Ovary (tissue), 3 donors: Measurements from ENCODE around the gene KDM1A.

Experiments
- CTCF ChIP-seq, 3 donors: fragments of 450-650 bp in 2 of 3; fragments of 200-600 bp in 1 of 3; IDR thresholded peaks; one replicate each; pipeline versions ENCODE4 v1.5.1 to v1.8.0; 2016 to 2022; ENCODE audit warnings: antibody characterized with exemption in 3 of 3, mild to moderate bottlenecking in 1 of 3
- EP300 ChIP-seq: sonication (generic); formaldehyde crosslinking; IDR thresholded peaks from one replicate; pipeline ENCODE4 v1.6.1; 2017; ENCODE audit warnings: antibody characterized with exemption
- POLR2A ChIP-seq: fragments of 450-650 bp; IDR thresholded peaks from one replicate; pipeline ENCODE4 v1.6.1; 2017; ENCODE audit warnings: antibody characterized with exemption, mild to moderate bottlenecking, moderate library complexity
- donor health status: DM: no; HTN: no; CAD: no.

GRCh38 chr1:23116216-23116836 is 97.1 kb downstream of the KDM1A start:
- TF ChIP-seq CTCF (IDR thresholded peaks at IDR 0.05) (no peak), EP300 (no peak), POLR2A (no peak)
